Common myeloid progenitor, CD34-positive (primary cell): ENCODE results near the gene C1QTNF9.
A peak's percentile ranks its signal among the peaks of the same experiment; 100 is the strongest.

Experiments
- CTCF ChIA-PET: fragments of 350-600 bp; sonication (Branson Sonifier 250); formaldehyde crosslinking; loops from one replicate; lab custom pipeline; 2021; ENCODE audit warnings: antibody characterized with exemption; lab: Charles Lee
- POLR2A ChIA-PET: fragments of 350-600 bp; sonication (Branson Sonifier 250); formaldehyde crosslinking; loops from one replicate; lab custom pipeline; 2021; ENCODE audit warnings: antibody characterized with exemption; lab: Charles Lee
- DNase-seq, 3 donors: peaks; one replicate each; pipeline versions ENCODE4 v3.0.0 to v3.0.0-alpha.2; 2013
- H3K27ac ChIP-seq, 2 experiments: 1 replicate in 1 of 2; 2 replicates in 1 of 2; pipeline ENCODE4 v1.7.0; 2013; ENCODE audit warnings: inconsistent platforms in 2 of 2, low read length in 2 of 2, mild to moderate bottlenecking in 2 of 2, low read depth in 1 of 2, moderate library complexity in 1 of 2; ENCODE audit not compliant: severe bottlenecking in 2 of 2, insufficient read depth in 1 of 2, poor library complexity in 1 of 2
- H3K27me3 ChIP-seq, 5 experiments: replicated peaks in 2 of 5; 1 replicate in 3 of 5; 2 replicates in 2 of 5; pipeline versions ENCODE4 v1.6.1 to v1.7.0; 2013; ENCODE audit warnings: low read length in 4 of 5, mild to moderate bottlenecking in 2 of 5, moderate library complexity in 2 of 5, inconsistent platforms in 1 of 5; ENCODE audit not compliant: insufficient read depth in 5 of 5, control insufficient read depth in 4 of 5
- H3K36me3 ChIP-seq, 4 experiments: 1 replicate in 2 of 4; 2 replicates in 2 of 4; pipeline versions ENCODE4 v1.6.1 to v1.7.0; 2013; ENCODE audit warnings: low read length in 3 of 4, control low read depth in 1 of 4, mild to moderate bottlenecking in 1 of 4; ENCODE audit not compliant: control insufficient read depth in 4 of 4, insufficient read depth in 4 of 4
- H3K4me1 ChIP-seq, 4 experiments: 1 replicate in 3 of 4; 2 replicates in 1 of 4; pipeline versions ENCODE4 v1.6.1 to v1.7.1; 2013; ENCODE audit warnings: low read length in 3 of 4, mild to moderate bottlenecking in 3 of 4, control low read depth in 1 of 4, inconsistent platforms in 1 of 4, moderate library complexity in 1 of 4; ENCODE audit not compliant: control insufficient read depth in 4 of 4, insufficient read depth in 4 of 4; ENCODE audit errors: control extremely low read depth in 1 of 4
- H3K4me3 ChIP-seq, 7 experiments: 1 replicate in 4 of 7; 2 replicates in 3 of 7; pipeline versions ENCODE4 v1.5.1 to v1.7.0; 2013; ENCODE audit warnings: mild to moderate bottlenecking in 7 of 7, low read length in 6 of 7, moderate library complexity in 6 of 7, inconsistent platforms in 2 of 7, low read depth in 2 of 7, control low read depth in 1 of 7; ENCODE audit not compliant: insufficient read depth in 4 of 7, control insufficient read depth in 1 of 7; ENCODE audit errors: extremely low read depth in 1 of 7
- H3K9me3 ChIP-seq, 5 experiments: 1 replicate in 4 of 5; 2 replicates in 1 of 5; pipeline versions ENCODE4 v1.6.1 to v1.7.1; 2013; ENCODE audit warnings: low read length in 4 of 5, mild to moderate bottlenecking in 2 of 5, inconsistent platforms in 1 of 5, low read depth in 1 of 5, moderate library complexity in 1 of 5; ENCODE audit not compliant: control insufficient read depth in 4 of 5, insufficient read depth in 2 of 5; ENCODE audit errors: control extremely low read depth in 1 of 5
- WGBS: methylation state at CpG from one replicate; pipeline ENCODE4 v1.1.5; 2013; ENCODE audit not compliant: insufficient coverage; 5-methylcytosine and 5-hydroxymethylcytosine counted together

C1QTNF9 gene

GRCh38 chr13:24301911-24302310 lies 7.5 kb upstream of the C1QTNF9 start:
- H3K4me1 ChIP-seq, result no peaks in the 10 kb centered on the region
- H3K36me3 ChIP-seq, result peaks cover 15 to 81% (median 56%) of the 10 kb centered on the region in 4 experiments
- WGBS, result 92% methylated on average over 7 of the region's 7 CpGs
- no peaks in the 10 kb centered on the region for H3K9me3 ChIP-seq
- H3K4me3 ChIP-seq, result no peak overlapping the region
- ChIA-PET CTCF (interaction anchor here (1.5 kb wide), 1 partner anchor 14 kb away, joined by 4 read pairs; no protein-coding TSS in a partner anchor), POLR2A (no interaction called here)
- H3K27ac ChIP-seq, result no peak overlapping the region
- no peaks in the 10 kb centered on the region for H3K27me3 ChIP-seq
- no peak for DNase-seq

- ChIA-PET CTCF (no interaction called here), POLR2A (no interaction called here)
- H3K27ac ChIP-seq, result no peak overlapping the region
- H3K4me3 ChIP-seq, result no peak overlapping the region
- DNase-seq, result no peak
- H3K4me1 ChIP-seq, result no peaks in the 10 kb centered on the region
- peaks cover 10 to 54% (median 32%) of the 10 kb centered on the region in 4 experiments for H3K36me3 ChIP-seq
- H3K27me3 ChIP-seq, result no peaks in the 10 kb centered on the region
- WGBS, result 100% methylated on average over 1 of the region's 5 CpGs
- H3K9me3 ChIP-seq, result no peaks in the 10 kb centered on the region
Measured at GRCh38 chr13:24304620-24305019, 4.8 kb upstream of the C1QTNF9 start.

- CTCF ChIA-PET, result interaction anchor here (1.5 kb wide), 1 partner anchor 12 kb away, joined by 3 read pairs; no protein-coding TSS in a partner anchor
- no peaks in the 10 kb centered on the region for H3K4me1 ChIP-seq
- WGBS, result no CpG with 5 or more reads among the region's 1 CpG
- H3K27me3 ChIP-seq, result no peaks in the 10 kb centered on the region
- H3K4me3 ChIP-seq, result no peak overlapping the region
- POLR2A ChIA-PET, result interaction anchor here (0.6 kb wide), 1 partner anchor 16 kb away, joined by 3 read pairs; no protein-coding TSS in a partner anchor
- no peak for DNase-seq
- no peaks in the 10 kb centered on the region for H3K9me3 ChIP-seq
- H3K36me3 ChIP-seq, result peaks cover 8 to 34% (median 19%) of the 10 kb centered on the region in 4 experiments
- no peak overlapping the region for H3K27ac ChIP-seq
Measured at GRCh38 chr13:24306632-24307031, 2.7 kb upstream of the C1QTNF9 start.

GRCh38 chr13:24307211-24308067 lies 1.9 kb upstream of the C1QTNF9 start:
- ChIA-PET POLR2A (no interaction called here), CTCF (interaction anchor here (0.9 kb wide), 1 partner anchor 10 kb away, joined by 4 read pairs; no protein-coding TSS in a partner anchor)
- Histone ChIP-seq H3K4me1 (no peaks in the 10 kb centered on the region), H3K27me3 (no peaks in the 10 kb centered on the region), H3K27ac (no peak overlapping the region), H3K36me3 (peaks cover 5 to 29% (median 19%) of the 10 kb centered on the region in 4 experiments), H3K9me3 (no peaks in the 10 kb centered on the region), H3K4me3 (no peak overlapping the region)
- DNase-seq, result no peak
- 92% methylated on average over 22 of the region's 27 CpGs for WGBS

GRCh38 chr13:24308068-24308445 lies 1.3 kb upstream of the C1QTNF9 start:
- WGBS, result 93% methylated on average over 33 of the region's 33 CpGs
- no peaks in the 10 kb centered on the region for H3K27me3 ChIP-seq
- ChIA-PET CTCF (no interaction called here), POLR2A (no interaction called here)
- H3K4me1 ChIP-seq, result no peaks in the 10 kb centered on the region
- H3K9me3 ChIP-seq, result no peaks in the 10 kb centered on the region
- no peak overlapping the region for H3K27ac ChIP-seq
- no peak overlapping the region for H3K4me3 ChIP-seq
- DNase-seq, result no peak
- peaks cover 4 to 23% (median 13%) of the 10 kb centered on the region in 4 experiments for H3K36me3 ChIP-seq

GRCh38 chr13:24308488-24309020 lies 826 bp upstream of the C1QTNF9 start:
- POLR2A ChIA-PET, result no interaction called here

GRCh38 chr13:24313439-24313838 lies 4.1 kb downstream of the C1QTNF9 start:
- Histone ChIP-seq H3K36me3 (no peaks in the 10 kb centered on the region), H3K27ac (no peak overlapping the region), H3K4me3 (no peak overlapping the region), H3K27me3 (no peaks in the 10 kb centered on the region), H3K4me1 (no peaks in the 10 kb centered on the region), H3K9me3 (no peaks in the 10 kb centered on the region)
- CTCF ChIA-PET, result interaction anchor here (1.2 kb wide), 1 partner anchor 357 kb away, joined by 4 read pairs; no protein-coding TSS in a partner anchor
- DNase-seq, result peak in 2 of 3 donors; percentile 14 to 15
- WGBS, result 76% methylated on average over 2 of the region's 5 CpGs
- POLR2A ChIA-PET, result no interaction called here

More at GRCh38 chr13:24308488-24309020, 826 bp upstream of the C1QTNF9 start:
- Histone ChIP-seq H3K27me3 (no peaks in the 10 kb centered on the region), H3K4me3 (no peak overlapping the region), H3K9me3 (no peaks in the 10 kb centered on the region), H3K4me1 (no peaks in the 10 kb centered on the region), H3K36me3 (peaks cover 0 to 18% (median 11%) of the 10 kb centered on the region in 4 experiments), H3K27ac (no peak overlapping the region)
- DNase-seq, result no peak
- WGBS, result 95% methylated on average over 29 of the region's 37 CpGs
- CTCF ChIA-PET, result no interaction called here
